Trophoblast cell (in vitro differentiated cells and primary cell): ENCODE data around the gene CLCF1.

Source experiments
- DNase-seq, 2 donors: peaks; one replicate each; pipeline ENCODE4 v3.0.0-alpha.2; 2016
- H2AFZ ChIP-seq: 2 replicates; pipeline ENCODE4 v1.6.1; 2013; ENCODE audit warnings: low read length, moderate library complexity, mild to moderate bottlenecking; ENCODE audit not compliant: insufficient read depth, poor library complexity
- H2AK5ac ChIP-seq: 2 replicates; pipeline ENCODE4 v1.6.1; 2013; ENCODE audit warnings: mild to moderate bottlenecking, low read length
- H2BK120ac ChIP-seq: 2 replicates; pipeline ENCODE4 v1.6.1; 2013; ENCODE audit warnings: low read length, mild to moderate bottlenecking, moderate library complexity; ENCODE audit not compliant: insufficient read depth, poor library complexity
- H2BK12ac ChIP-seq: 2 replicates; pipeline ENCODE4 v1.6.1; 2013; ENCODE audit warnings: mild to moderate bottlenecking, low read length, moderate library complexity
- H2BK5ac ChIP-seq: 2 replicates; pipeline ENCODE4 v1.6.1; 2013; ENCODE audit warnings: low read length, low read depth, moderate library complexity, mild to moderate bottlenecking; ENCODE audit not compliant: poor library complexity
- H3K14ac ChIP-seq: 2 replicates; pipeline ENCODE4 v1.6.1; 2013; ENCODE audit warnings: mild to moderate bottlenecking, low read length
- H3K18ac ChIP-seq: 2 replicates; pipeline ENCODE4 v1.6.1; 2013; ENCODE audit warnings: mild to moderate bottlenecking, low read length
- H3K23ac ChIP-seq: 2 replicates; pipeline ENCODE4 v1.6.1; 2013; ENCODE audit warnings: low read length
- H3K27ac ChIP-seq: 2 replicates; pipeline ENCODE4 v1.5.1; 2013; ENCODE audit warnings: low read depth, mild to moderate bottlenecking, inconsistent platforms, low read length, moderate library complexity
- H3K27me3 ChIP-seq: 2 replicates; pipeline ENCODE4 v1.6.1; 2013; ENCODE audit warnings: inconsistent platforms, mild to moderate bottlenecking, low read length, moderate library complexity; ENCODE audit not compliant: insufficient read depth
- H3K36me3 ChIP-seq, 2 experiments: 1 replicate in 1 of 2; 2 replicates in 1 of 2; pipeline ENCODE4 v1.6.1; 2013; ENCODE audit warnings: low read length in 2 of 2, mild to moderate bottlenecking in 2 of 2, moderate library complexity in 1 of 2; ENCODE audit not compliant: insufficient read depth in 2 of 2, control insufficient read depth in 1 of 2
- H3K4ac ChIP-seq: 2 replicates; pipeline ENCODE4 v1.6.1; 2013; ENCODE audit warnings: low read depth, mild to moderate bottlenecking, low read length, moderate library complexity
- H3K4me1 ChIP-seq, 2 experiments: 1 replicate in 1 of 2; 2 replicates in 1 of 2; pipeline ENCODE4 v1.6.1; 2013; ENCODE audit warnings: low read length in 2 of 2, mild to moderate bottlenecking in 2 of 2, moderate library complexity in 1 of 2; ENCODE audit not compliant: insufficient read depth in 2 of 2, control insufficient read depth in 1 of 2
- H3K4me2 ChIP-seq: 2 replicates; pipeline ENCODE4 v1.6.1; 2013; ENCODE audit warnings: inconsistent platforms, mild to moderate bottlenecking, low read length, moderate library complexity
- H3K4me3 ChIP-seq: 2 replicates; pipeline ENCODE4 v1.5.1; 2013; ENCODE audit warnings: mild to moderate bottlenecking, low read depth, low read length, inconsistent platforms
- H3K79me1 ChIP-seq: one replicate; pipeline ENCODE4 v1.6.1; 2013; ENCODE audit warnings: low read length
- H3K79me2 ChIP-seq: 2 replicates; pipeline ENCODE4 v1.6.1; 2013; ENCODE audit warnings: low read length, mild to moderate bottlenecking; ENCODE audit not compliant: control insufficient read depth, insufficient read depth, poor library complexity
- H3K9ac ChIP-seq: 2 replicates; pipeline ENCODE4 v1.6.1; 2013; ENCODE audit warnings: mild to moderate bottlenecking, low read length
- H3K9me3 ChIP-seq: 2 replicates; pipeline ENCODE4 v1.6.1; 2013; ENCODE audit warnings: low read depth, mild to moderate bottlenecking, control low read depth, inconsistent platforms, low read length; ENCODE audit not compliant: insufficient read depth
- H4K12ac ChIP-seq: 2 replicates; pipeline ENCODE4 v1.6.1; 2013; ENCODE audit warnings: low read depth, mild to moderate bottlenecking, low read length, moderate library complexity
- H4K8ac ChIP-seq: 2 replicates; pipeline ENCODE4 v1.6.1; 2013; ENCODE audit warnings: low read depth, mild to moderate bottlenecking, low read length, moderate library complexity
- H4K91ac ChIP-seq: one replicate; pipeline ENCODE4 v1.6.1; 2013; ENCODE audit warnings: low read depth, mild to moderate bottlenecking, low read length, moderate library complexity
- WGBS: extraction: QIAGEN DNeasy Blood & Tissue Kit; methylation state at CpG from one replicate; pipeline ENCODE4 v1.1.7; 2013; ENCODE audit warnings: missing lambda C conversion rate; ENCODE audit not compliant: insufficient read length, insufficient coverage; ENCODE audit errors: extremely low coverage; 5-methylcytosine and 5-hydroxymethylcytosine counted together

CLCF1 gene

GRCh38 chr11:67406420-67406968 is 33.1 kb upstream of the CLCF1 start:
- DNase-seq: no peak
- H3K4me2 ChIP-seq: no peak overlapping the region
- no peak overlapping the region for H4K12ac ChIP-seq
- H3K27me3 ChIP-seq: no peaks in the 10 kb centered on the region
- no peaks in the 10 kb centered on the region for H3K36me3 ChIP-seq
- no peaks in the 10 kb centered on the region for H3K9me3 ChIP-seq
- no peak overlapping the region for H2BK5ac ChIP-seq
- H2AFZ ChIP-seq: no peak overlapping the region
- H3K4me3 ChIP-seq: no peak overlapping the region
- H2AK5ac ChIP-seq: no peak overlapping the region
- H3K23ac ChIP-seq: no peak overlapping the region
- H4K8ac ChIP-seq: no peak overlapping the region
- peaks cover 3% of the 10 kb centered on the region for H3K79me2 ChIP-seq
- no peak overlapping the region for H3K14ac ChIP-seq
- H3K4ac ChIP-seq: no peak overlapping the region
- H2BK12ac ChIP-seq: no peak overlapping the region
- H2BK120ac ChIP-seq: no peak overlapping the region
- no peak overlapping the region for H4K91ac ChIP-seq
- H3K4me1 ChIP-seq: peaks cover 3 to 6% of the 10 kb centered on the region in 2 experiments
- WGBS: no CpG with 5 or more reads among the region's 18 CpGs
- H3K27ac ChIP-seq: no peak overlapping the region
- H3K18ac ChIP-seq: no peak overlapping the region
- no peak overlapping the region for H3K9ac ChIP-seq
- peaks cover 5% of the 10 kb centered on the region for H3K79me1 ChIP-seq

- peaks cover 10% of the 10 kb centered on the region for H3K79me1 ChIP-seq
- no peak overlapping the region for H3K4ac ChIP-seq
- H3K4me1 ChIP-seq: peaks cover 5 to 9% of the 10 kb centered on the region in 2 experiments
- no peaks in the 10 kb centered on the region for H3K36me3 ChIP-seq
- H3K23ac ChIP-seq: no peak overlapping the region
- DNase-seq: no peak
- H2BK5ac ChIP-seq: no peak overlapping the region
- H3K9me3 ChIP-seq: no peaks in the 10 kb centered on the region
- no peak overlapping the region for H2AK5ac ChIP-seq
- no peak overlapping the region for H3K27ac ChIP-seq
- H3K14ac ChIP-seq: no peak overlapping the region
- H3K27me3 ChIP-seq: no peaks in the 10 kb centered on the region
- no peak overlapping the region for H2BK12ac ChIP-seq
- no peak overlapping the region for H4K91ac ChIP-seq
- H3K9ac ChIP-seq: no peak overlapping the region
- H4K12ac ChIP-seq: no peak overlapping the region
- WGBS: no CpG with 5 or more reads among the region's 9 CpGs
- no peak overlapping the region for H3K18ac ChIP-seq
- no peak overlapping the region for H2BK120ac ChIP-seq
- no peak overlapping the region for H3K4me3 ChIP-seq
- peaks cover 10% of the 10 kb centered on the region for H3K79me2 ChIP-seq
- no peak overlapping the region for H4K8ac ChIP-seq
- no peak overlapping the region for H3K4me2 ChIP-seq
- no peak overlapping the region for H2AFZ ChIP-seq
Measured at GRCh38 chr11:67405688-67406339, 32.4 kb upstream of the CLCF1 start.

DNA sequence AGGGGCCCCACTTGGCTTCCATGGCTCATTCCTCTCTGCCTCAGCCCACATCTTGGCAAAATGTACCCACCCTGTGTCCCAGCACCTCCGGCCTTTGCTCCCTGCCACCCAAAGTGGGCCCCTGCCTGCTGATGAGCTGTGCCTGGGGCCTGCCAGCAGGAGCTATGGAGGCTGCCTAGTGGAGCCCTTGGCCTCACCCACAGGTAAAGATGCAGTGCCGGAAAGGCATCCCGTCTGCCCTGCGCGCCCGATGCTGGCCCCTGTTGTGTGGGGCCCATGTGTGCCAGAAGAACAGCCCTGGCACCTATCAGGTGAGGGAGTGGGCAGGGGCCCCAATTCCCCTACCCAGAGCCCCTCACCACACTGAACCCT is 31.8 kb upstream of the CLCF1 start:
- H3K4ac ChIP-seq: no peak overlapping the region
- peaks cover 11 to 15% of the 10 kb centered on the region in 2 experiments for H3K4me1 ChIP-seq
- no peak overlapping the region for H2BK120ac ChIP-seq
- peaks cover 10% of the 10 kb centered on the region for H3K79me1 ChIP-seq
- no peak overlapping the region for H3K23ac ChIP-seq
- H4K12ac ChIP-seq: no peak overlapping the region
- no peak for DNase-seq
- no peak overlapping the region for H3K4me2 ChIP-seq
- no peak overlapping the region for H2BK12ac ChIP-seq
- no peak overlapping the region for H3K18ac ChIP-seq
- no CpG with 5 or more reads among the region's 6 CpGs for WGBS
- H2AFZ ChIP-seq: no peak overlapping the region
- no peak overlapping the region for H3K4me3 ChIP-seq
- H2BK5ac ChIP-seq: no peak overlapping the region
- peaks cover 13% of the 10 kb centered on the region for H3K79me2 ChIP-seq
- no peak overlapping the region for H3K9ac ChIP-seq
- H3K9me3 ChIP-seq: no peaks in the 10 kb centered on the region
- no peaks in the 10 kb centered on the region for H3K27me3 ChIP-seq
- H3K27ac ChIP-seq: no peak overlapping the region
- no peak overlapping the region for H2AK5ac ChIP-seq
- no peak overlapping the region for H4K91ac ChIP-seq
- no peak overlapping the region for H3K14ac ChIP-seq
- peaks cover 4% of the 10 kb centered on the region in 2 experiments for H3K36me3 ChIP-seq
- no peak overlapping the region for H4K8ac ChIP-seq

GRCh38 chr11:67404515-67405195 is 31.3 kb upstream of the CLCF1 start:
- Histone ChIP-seq H4K91ac (no peak overlapping the region), H4K12ac (no peak overlapping the region), H3K27me3 (no peaks in the 10 kb centered on the region), H3K79me2 (peaks cover 13% of the 10 kb centered on the region), H3K27ac (no peak overlapping the region), H4K8ac (no peak overlapping the region), H3K4me3 (no peak overlapping the region), H3K9me3 (no peaks in the 10 kb centered on the region), H3K36me3 (peaks cover 7% of the 10 kb centered on the region in 2 experiments), H2AK5ac (no peak overlapping the region), H3K4me1 (peaks cover 12 to 18% of the 10 kb centered on the region in 2 experiments), H3K18ac (no peak overlapping the region), H2BK5ac (no peak overlapping the region), H2BK120ac (no peak overlapping the region), H3K23ac (no peak overlapping the region), H3K4me2 (no peak overlapping the region), H3K79me1 (peaks cover 10% of the 10 kb centered on the region), H3K9ac (no peak overlapping the region), H2BK12ac (no peak overlapping the region), H3K14ac (no peak overlapping the region), H3K4ac (no peak overlapping the region), H2AFZ (no peak overlapping the region)
- no peak for DNase-seq
- WGBS: no CpG with 5 or more reads among the region's 13 CpGs
